ENCODE data around the gene POFUT2. TPM values are rescaled to one million over a fixed set of nuclear protein-coding genes. Genes with fewer than 3 reads are reported as not detected.

Gene POFUT2
- total RNA-seq, 1 experiment from 2014 or later = 22.6 TPM

GRCh38 chr21:45283611-45284455, 3.9 kb downstream of the POFUT2 start:
- no peak for DNase-seq (ENCODE audit: low read depth)

- DNase-seq (ENCODE audit: low read depth) = no peak
Observed at GRCh38 chr21:45283035-45283610, 4.6 kb downstream of the POFUT2 start.

- DNase-seq (ENCODE audit: low read depth) = no peak
Observed at GRCh38 chr21:45282283-45283034, 5.2 kb downstream of the POFUT2 start.

- DNase-seq (ENCODE audit: low read depth) = peak; percentile 3
Observed at GRCh38 chr21:45281411-45282282, 6.0 kb downstream of the POFUT2 start.

- DNase-seq (ENCODE audit: low read depth) = no peak
Observed at GRCh38 chr21:45280969-45281368, 6.7 kb downstream of the POFUT2 start.

GRCh38 chr21:45280178-45280821, 7.4 kb downstream of the POFUT2 start:
- DNase-seq (ENCODE audit: low read depth) = peak; percentile 2

- DNase-seq (ENCODE audit: low read depth) = peak; percentile 0
Observed at GRCh38 chr21:45279446-45280177, 8.1 kb downstream of the POFUT2 start.

GRCh38 chr21:45278156-45278911, 9.4 kb downstream of the POFUT2 start:
- DNase-seq (ENCODE audit: low read depth) = no peak

- DNase-seq (ENCODE audit: low read depth) = no peak
Observed at GRCh38 chr21:45277101-45278045, 10.3 kb downstream of the POFUT2 start.

GRCh38 chr21:45276596-45276995, 11.1 kb downstream of the POFUT2 start:
- no peak for DNase-seq (ENCODE audit: low read depth)

GRCh38 chr21:45270306-45270821, 17.3 kb downstream of the POFUT2 start:
- DNase-seq (ENCODE audit: low read depth) = peak; percentile 11

- peak; percentile 0 for DNase-seq (ENCODE audit: low read depth)
Observed at GRCh38 chr21:45269861-45270260, 17.8 kb downstream of the POFUT2 start.

- peak; percentile 0 for DNase-seq (ENCODE audit: low read depth)
Observed at GRCh38 chr21:45267390-45267760, 20.3 kb downstream of the POFUT2 start.

GRCh38 chr21:45266518-45267389, 20.9 kb downstream of the POFUT2 start:
- DNase-seq (ENCODE audit: low read depth) = peak; percentile 19

- peak; percentile 3 for DNase-seq (ENCODE audit: low read depth)
Observed at GRCh38 chr21:45265721-45266517, 21.8 kb downstream of the POFUT2 start.

- DNase-seq (ENCODE audit: low read depth) = peak; percentile 1
Observed at GRCh38 chr21:45264912-45265515, 22.7 kb downstream of the POFUT2 start.

All from Daoy (cell line).